Calu3 (cell line): ENCODE measurements around the gene STRAP. TPM values are rescaled to one million over a fixed set of nuclear protein-coding genes. Genes with fewer than 3 reads are reported as not detected.
"Not testable (repeated sequence)": the region's sequence is repeated elsewhere in the genome, so short reads cannot be mapped to it uniquely, and the experiment has no call there.

Source experiments
- BruUV-seq: library from RNA; stranded (reverse); fragments of 400-500 nt; replicated peaks from 2 replicates; lab custom pipeline; 2021; lab: Mats Ljungman, UMichigan
- CTCF ChIA-PET: fragments of 300-600 bp; sonication (Branson Sonifier 250); formaldehyde crosslinking; loops from one replicate; lab custom pipeline; 2022; ENCODE audit warnings: antibody characterized with exemption; lab: Charles Lee
- DNase-seq: peaks from one replicate; pipeline ENCODE4 v3.0.0; 2022
- H3K27ac Mint-ChIP-seq: one replicate; pipeline ENCODE4 v1.8.0; 2022; ENCODE audit warnings: mixed read lengths; ENCODE audit not compliant: unreplicated experiment
- H3K27me3 Mint-ChIP-seq: one replicate; pipeline ENCODE4 v1.8.0; 2022; ENCODE audit warnings: mixed read lengths; ENCODE audit not compliant: unreplicated experiment
- H3K36me3 Mint-ChIP-seq: one replicate; pipeline ENCODE4 v1.8.0; 2022; ENCODE audit warnings: mild to moderate bottlenecking, moderate library complexity, mixed read lengths; ENCODE audit not compliant: insufficient read depth, unreplicated experiment
- H3K4me1 Mint-ChIP-seq: one replicate; pipeline ENCODE4 v1.8.0; 2022; ENCODE audit warnings: mild to moderate bottlenecking, low read depth, mixed read lengths; ENCODE audit not compliant: unreplicated experiment
- H3K4me3 Mint-ChIP-seq: one replicate; pipeline ENCODE4 v1.8.0; 2022; ENCODE audit warnings: mild to moderate bottlenecking, low read depth, moderate library complexity, mixed read lengths; ENCODE audit not compliant: unreplicated experiment
- H3K9me3 Mint-ChIP-seq: one replicate; pipeline ENCODE4 v1.8.0; 2022; ENCODE audit warnings: low read depth, mixed read lengths; ENCODE audit not compliant: unreplicated experiment
- CTCF ChIP-seq: fragments of 200-600 bp; IDR thresholded peaks from one replicate; pipeline ENCODE4 v1.8.0; 2022; ENCODE audit warnings: antibody characterized with exemption; ENCODE audit not compliant: unreplicated experiment
- intact Hi-C: fragments of 100-400 bp; cut with micrococcal nuclease; formaldehyde crosslinking; loops from one replicate; pipeline ENCODE4 v1.10.0; 2022; ENCODE audit not compliant: unreplicated experiment
- total RNA-seq: library from RNA; stranded (reverse); gene quantifications from 2 replicates; pipeline ENCODE4 v1.2.3, GENCODE V29; 2022

Gene STRAP
- total RNA-seq, 1 experiment from 2014 or later: 124 TPM

- intact Hi-C loops: no loop called here
- Mint-ChIP-seq H3K36me3 (no peaks in the 10 kb centered on the region), H3K27ac (no peak overlapping the region), H3K27me3 (no peaks in the 10 kb centered on the region), H3K4me3 (no peak overlapping the region), H3K9me3 (peaks cover 4% of the 10 kb centered on the region), H3K4me1 (no peaks in the 10 kb centered on the region)
- TF ChIP-seq CTCF: no peak
- BruUV-seq: no TSS peak
- DNase-seq: no peak
- CTCF ChIA-PET: no interaction called here
Observed at GRCh38 chr12:15863372-15863771, 18.8 kb upstream of the STRAP start.

DNA sequence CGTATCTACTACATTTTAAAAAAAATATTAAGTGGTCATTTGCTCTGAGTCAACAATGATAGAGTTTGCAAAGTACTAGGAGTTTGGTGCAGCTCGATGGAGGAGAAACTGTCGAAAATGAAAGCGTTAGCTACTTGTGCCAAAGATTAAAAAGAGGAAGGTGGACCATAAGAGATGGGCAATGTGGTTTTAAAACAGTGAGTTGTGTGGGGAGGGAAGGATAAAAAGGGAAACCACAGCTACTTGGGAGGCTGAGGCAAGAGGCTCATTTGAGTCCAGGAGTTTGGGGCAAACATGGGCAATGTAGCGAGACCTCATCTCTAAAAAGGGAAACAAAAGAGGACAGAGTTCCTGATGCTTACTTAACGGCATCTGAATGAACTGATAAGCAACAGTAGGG is 18.2 kb upstream of the STRAP start:
- intact Hi-C loops: no loop called here
- H3K9me3 Mint-ChIP-seq: peaks cover 4% of the 10 kb centered on the region
- H3K4me1 Mint-ChIP-seq: no peaks in the 10 kb centered on the region
- no peak overlapping the region for H3K4me3 Mint-ChIP-seq
- H3K36me3 Mint-ChIP-seq: no peaks in the 10 kb centered on the region
- no peaks in the 10 kb centered on the region for H3K27me3 Mint-ChIP-seq
- no TSS peak for BruUV-seq
- CTCF ChIA-PET: no interaction called here
- TF ChIP-seq CTCF: no peak
- no peak overlapping the region for H3K27ac Mint-ChIP-seq
- no peak for DNase-seq

DNA sequence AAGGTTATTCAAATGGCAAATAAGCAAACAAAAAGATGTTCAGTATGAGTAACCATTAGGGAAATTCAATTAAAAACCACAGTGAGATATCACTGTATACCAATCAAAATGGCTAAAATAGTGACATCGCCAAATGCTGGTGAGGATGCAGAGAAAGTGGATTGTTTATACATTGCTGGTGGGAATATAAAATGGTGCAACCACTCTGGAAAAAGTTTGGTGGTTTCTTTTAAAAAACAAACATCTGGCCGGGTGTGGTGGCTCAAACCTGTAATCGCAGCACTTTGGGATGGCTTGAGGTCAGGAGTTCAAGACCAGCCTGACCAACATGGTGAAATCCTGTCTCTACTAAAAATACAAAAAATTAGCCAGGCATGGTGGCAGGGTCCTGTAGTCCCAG is 14.0 kb upstream of the STRAP start:
- BruUV-seq: no TSS peak
- no peaks in the 10 kb centered on the region for H3K36me3 Mint-ChIP-seq
- TF ChIP-seq CTCF: no peak
- DNase-seq: no peak
- intact Hi-C loops: no loop called here
- peaks cover 6% of the 10 kb centered on the region for H3K9me3 Mint-ChIP-seq
- no peak overlapping the region for H3K4me3 Mint-ChIP-seq
- no peaks in the 10 kb centered on the region for H3K27me3 Mint-ChIP-seq
- H3K27ac Mint-ChIP-seq: no peak overlapping the region
- no peaks in the 10 kb centered on the region for H3K4me1 Mint-ChIP-seq
- CTCF ChIA-PET: no interaction called here

- no peaks in the 10 kb centered on the region for H3K36me3 Mint-ChIP-seq
- TF ChIP-seq CTCF: no peak
- no TSS peak for BruUV-seq
- DNase-seq: no peak
- H3K4me3 Mint-ChIP-seq: no peak overlapping the region
- no peak overlapping the region for H3K27ac Mint-ChIP-seq
- peaks cover 2% of the 10 kb centered on the region for H3K9me3 Mint-ChIP-seq
- intact Hi-C loops: no loop called here
- H3K4me1 Mint-ChIP-seq: no peaks in the 10 kb centered on the region
- CTCF ChIA-PET: no interaction called here
- H3K27me3 Mint-ChIP-seq: no peaks in the 10 kb centered on the region
Observed at GRCh38 chr12:15873556-15873955, 8.6 kb upstream of the STRAP start.

DNA sequence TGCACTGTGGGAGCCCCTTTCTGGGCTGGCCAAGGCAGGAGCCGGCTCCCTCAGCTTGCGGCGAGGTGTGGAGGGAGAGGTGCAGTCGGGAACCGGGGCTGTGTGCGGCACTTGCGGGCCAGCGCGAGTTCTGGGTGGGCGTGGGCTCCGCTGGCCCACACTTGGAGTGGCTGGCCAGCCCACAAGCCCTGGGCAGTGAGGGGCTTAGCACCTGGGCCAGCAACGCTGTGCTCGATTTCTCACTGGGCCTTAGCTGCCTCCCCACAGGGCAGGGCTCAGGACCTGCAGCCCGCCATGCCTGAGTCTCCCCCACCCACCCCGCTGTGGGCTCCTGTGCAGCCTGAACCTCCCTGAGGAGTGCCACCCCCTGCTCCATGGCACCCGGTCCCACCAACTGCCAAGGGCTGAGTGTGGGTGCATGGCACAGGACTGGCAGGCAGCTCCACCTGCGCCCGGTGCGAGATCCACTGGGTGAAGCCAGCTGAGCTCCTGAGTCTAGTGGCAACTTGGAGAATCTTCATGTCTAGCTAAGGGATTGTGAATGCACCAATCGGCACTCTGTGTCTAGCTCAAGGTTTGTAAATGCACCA is 7.5 kb upstream of the STRAP start:
- H3K4me3 Mint-ChIP-seq, DNase-seq, H3K27ac Mint-ChIP-seq, CTCF ChIA-PET, BruUV-seq, H3K4me1 Mint-ChIP-seq, intact Hi-C loops, H3K27me3 Mint-ChIP-seq, H3K9me3 Mint-ChIP-seq, H3K36me3 Mint-ChIP-seq: not testable (repeated sequence)
